ENCODE data around the gene PLBD1. TPM values are rescaled to one million over a fixed set of nuclear protein-coding genes. Genes with fewer than 3 reads are reported as not detected.

The PLBD1 gene
- total RNA-seq, 6 donors from 2014 or later, result 17.8 to 69.2 (median 36.5) TPM

DNA sequence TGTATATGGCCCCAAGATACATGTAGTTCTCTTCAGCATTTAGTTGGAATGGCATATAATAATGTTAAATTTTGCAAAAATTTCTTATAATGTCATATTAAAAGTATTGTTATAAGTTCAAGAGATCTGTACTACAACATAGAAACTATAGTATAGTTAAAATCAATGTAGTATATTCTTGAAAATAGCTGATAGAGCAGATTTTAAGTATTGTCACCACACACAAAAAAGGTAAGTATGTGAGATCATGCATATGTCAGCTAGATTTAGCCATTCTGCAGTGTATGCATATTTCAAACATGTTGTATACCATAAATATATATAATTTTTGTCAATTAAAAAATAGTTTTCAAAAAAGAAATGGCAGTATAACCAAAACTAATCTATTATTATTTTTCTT is 86.5 kb downstream of the PLBD1 start:
- no peaks in the 10 kb centered on the region for H3K27me3 ChIP-seq
- peaks cover 0 to 3% (median 0%) of the 10 kb centered on the region in 4 donors for H3K9me3 ChIP-seq
- H3K36me3 ChIP-seq, result peaks cover 26 to 82% (median 51%) of the 10 kb centered on the region in 4 donors
- no peaks in the 10 kb centered on the region for H3K4me1 ChIP-seq
- H3K27ac ChIP-seq, result no peak overlapping the region
- no peak for TF ChIP-seq POLR2AphosphoS5 (IDR thresholded peaks at IDR 0.05)
- TF ChIP-seq POLR2A (IDR thresholded peaks at IDR 0.05), result no peak
- TF ChIP-seq, protein P1, sequence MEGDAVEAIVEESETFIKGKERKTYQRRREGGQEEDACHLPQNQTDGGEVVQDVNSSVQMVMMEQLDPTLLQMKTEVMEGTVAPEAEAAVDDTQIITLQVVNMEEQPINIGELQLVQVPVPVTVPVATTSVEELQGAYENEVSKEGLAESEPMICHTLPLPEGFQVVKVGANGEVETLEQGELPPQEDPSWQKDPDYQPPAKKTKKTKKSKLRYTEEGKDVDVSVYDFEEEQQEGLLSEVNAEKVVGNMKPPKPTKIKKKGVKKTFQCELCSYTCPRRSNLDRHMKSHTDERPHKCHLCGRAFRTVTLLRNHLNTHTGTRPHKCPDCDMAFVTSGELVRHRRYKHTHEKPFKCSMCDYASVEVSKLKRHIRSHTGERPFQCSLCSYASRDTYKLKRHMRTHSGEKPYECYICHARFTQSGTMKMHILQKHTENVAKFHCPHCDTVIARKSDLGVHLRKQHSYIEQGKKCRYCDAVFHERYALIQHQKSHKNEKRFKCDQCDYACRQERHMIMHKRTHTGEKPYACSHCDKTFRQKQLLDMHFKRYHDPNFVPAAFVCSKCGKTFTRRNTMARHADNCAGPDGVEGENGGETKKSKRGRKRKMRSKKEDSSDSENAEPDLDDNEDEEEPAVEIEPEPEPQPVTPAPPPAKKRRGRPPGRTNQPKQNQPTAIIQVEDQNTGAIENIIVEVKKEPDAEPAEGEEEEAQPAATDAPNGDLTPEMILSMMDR (IDR thresholded peaks at IDR 0.05), result no peak
- TF ChIP-seq EP300 (IDR thresholded peaks at IDR 0.05), result no peak
- no peak for DNase-seq
- ATAC-seq (ENCODE audit: low FRiP score in 2 of 2), result no peak
- no peak overlapping the region for H3K4me3 ChIP-seq

DNA sequence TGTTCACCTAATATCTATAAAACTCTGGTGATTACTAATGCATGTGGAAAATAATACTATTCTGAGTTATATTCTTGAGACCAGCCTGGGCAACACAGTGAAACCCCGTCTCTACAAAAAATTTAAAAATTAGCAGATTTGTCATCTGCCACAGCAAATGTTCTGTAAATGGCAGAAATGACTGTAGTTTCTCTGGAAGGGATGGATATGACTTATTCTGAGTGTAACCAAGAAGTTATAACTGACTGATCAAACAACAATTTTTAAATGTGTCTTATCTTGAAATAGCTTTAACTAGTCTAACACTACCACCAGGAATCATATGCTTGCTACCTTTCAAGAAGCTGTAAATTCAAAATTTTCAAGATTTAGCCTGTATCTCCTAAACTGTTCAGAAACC is 88.7 kb downstream of the PLBD1 start:
- no peak for TF ChIP-seq POLR2A (IDR thresholded peaks at IDR 0.05)
- TF ChIP-seq POLR2AphosphoS5 (IDR thresholded peaks at IDR 0.05), result no peak
- no peak for TF ChIP-seq EP300 (IDR thresholded peaks at IDR 0.05)
- TF ChIP-seq, protein P1 (IDR thresholded peaks at IDR 0.05), result no peak
- Histone ChIP-seq H3K27me3 (no peaks in the 10 kb centered on the region), H3K36me3 (peaks cover 38 to 80% (median 51%) of the 10 kb centered on the region in 4 donors), H3K9me3 (peaks cover 11 to 20% (median 18%) of the 10 kb centered on the region in 4 donors), H3K4me1 (no peaks in the 10 kb centered on the region), H3K27ac (no peak overlapping the region), H3K4me3 (no peak overlapping the region)
- DNase-seq (no peak), ATAC-seq (ENCODE audit: low FRiP score in 2 of 2) (no peak)
- 86 to 100% methylated on average over 1 of the region's 1 CpG for WGBS, 2 donors

GRCh38 chr12:14473707-14474287 is 93.9 kb downstream of the PLBD1 start:
- H3K27me3 ChIP-seq, result no peaks in the 10 kb centered on the region
- H3K9me3 ChIP-seq, result peaks cover 29 to 45% (median 42%) of the 10 kb centered on the region in 4 donors
- ATAC-seq (ENCODE audit: low FRiP score in 2 of 2), result no peak
- no peak overlapping the region for H3K27ac ChIP-seq
- no peak for DNase-seq
- WGBS, 2 donors, result 92 to 93% methylated on average over 4 of the region's 4 CpGs
- peaks cover 29 to 78% (median 44%) of the 10 kb centered on the region in 4 donors for H3K36me3 ChIP-seq
- no peaks in the 10 kb centered on the region for H3K4me1 ChIP-seq
- no peak for TF ChIP-seq POLR2AphosphoS5 (IDR thresholded peaks at IDR 0.05)
- TF ChIP-seq, protein P1 (IDR thresholded peaks at IDR 0.05), result no peak
- TF ChIP-seq POLR2A (IDR thresholded peaks at IDR 0.05), result no peak
- no peak for TF ChIP-seq EP300 (IDR thresholded peaks at IDR 0.05)
- no peak overlapping the region for H3K4me3 ChIP-seq

- no peak overlapping the region for H3K4me3 ChIP-seq
- WGBS, 2 donors, result 100% methylated on average over 1 of the region's 1 CpG
- H3K4me1 ChIP-seq, result no peaks in the 10 kb centered on the region
- ATAC-seq (ENCODE audit: low FRiP score in 2 of 2), result no peak
- no peak overlapping the region for H3K27ac ChIP-seq
- peaks cover 20 to 83% (median 40%) of the 10 kb centered on the region in 4 donors for H3K36me3 ChIP-seq
- DNase-seq, result no peak
- peaks cover 29 to 45% (median 40%) of the 10 kb centered on the region in 4 donors for H3K9me3 ChIP-seq
- no peaks in the 10 kb centered on the region for H3K27me3 ChIP-seq
- TF ChIP-seq, protein P1 (IDR thresholded peaks at IDR 0.05), result no peak
Observed at GRCh38 chr12:14471497-14471896, 96.2 kb downstream of the PLBD1 start.

GRCh38 chr12:14460212-14460841 is 107.4 kb downstream of the PLBD1 start:
- TF ChIP-seq, protein P1 (IDR thresholded peaks at IDR 0.05), result no peak
- TF ChIP-seq POLR2AphosphoS5 (IDR thresholded peaks at IDR 0.05), result no peak
- no peak for TF ChIP-seq EP300 (IDR thresholded peaks at IDR 0.05)
- no peak for TF ChIP-seq POLR2A (IDR thresholded peaks at IDR 0.05)
- no peak for ATAC-seq (ENCODE audit: low FRiP score in 2 of 2)
- DNase-seq, result no peak
- Histone ChIP-seq H3K4me1 (peaks cover 0 to 5% (median 0%) of the 10 kb centered on the region in 4 donors), H3K4me3 (no peak overlapping the region), H3K27ac (no peak overlapping the region), H3K27me3 (no peaks in the 10 kb centered on the region), H3K36me3 (peaks cover 8 to 70% (median 24%) of the 10 kb centered on the region in 4 donors), H3K9me3 (no peaks in the 10 kb centered on the region)
- WGBS, 2 donors, result 94 to 98% methylated on average over 5 of the region's 5 CpGs

All from upper lobe of left lung (tissue), 6 donors.